ENCODE results near the gene ATF3.

Gene ATF3

GRCh38 chr1:212623603-212624002 is 15.0 kb downstream of the ATF3 start:
- Histone ChIP-seq H3K9me3 (ENCODE audit: low read length) (no peaks in the 10 kb centered on the region), H3K4me2 (ENCODE audit: low read length) (no peak overlapping the region), H3K79me2 (ENCODE audit: insufficient read depth, low read length) (no peaks in the 10 kb centered on the region), H2AFZ (ENCODE audit: low read length) (no peak overlapping the region), H3F3A (ENCODE audit: insufficient read depth, low read length) (no peaks in the 10 kb centered on the region), H3K36me3 (ENCODE audit: insufficient read depth, low read length) (no peaks in the 10 kb centered on the region), H3K27ac (ENCODE audit: low read depth, low read length, poor library complexity, severe bottlenecking) (no peak overlapping the region), H4K20me1 (ENCODE audit: insufficient read depth, low read length) (no peaks in the 10 kb centered on the region), H3K4me3 (ENCODE audit: low read depth, low read length, poor library complexity, severe bottlenecking) (no peak overlapping the region), H3K27me3 (ENCODE audit: insufficient read depth, low read length) (no peaks in the 10 kb centered on the region; the same call in 1 of the 2 replicates), H3K9ac (ENCODE audit: low read length) (no peak overlapping the region), H3K4me1 (ENCODE audit: insufficient read depth, low read length, severe bottlenecking) (no peaks in the 10 kb centered on the region), H3K9me2 (ENCODE audit: low read depth, low read length) (no peaks in the 10 kb centered on the region)
- no peak for TF ChIP-seq CTCF (IDR thresholded peaks at IDR 0.05; ENCODE audit: low read length)
- no peak for TF ChIP-seq EZH2 (IDR thresholded peaks at IDR 0.05; ENCODE audit: borderline replicate concordance, low read length)

GRCh38 chr1:212624976-212625501 is 16.5 kb downstream of the ATF3 start:
- H3K36me3 ChIP-seq (ENCODE audit: insufficient read depth, low read length), result no peaks in the 10 kb centered on the region
- no peak overlapping the region for H3K9ac ChIP-seq (ENCODE audit: low read length)
- no peak for TF ChIP-seq CTCF (IDR thresholded peaks at IDR 0.05; ENCODE audit: low read length)
- TF ChIP-seq EZH2 (IDR thresholded peaks at IDR 0.05; ENCODE audit: borderline replicate concordance, low read length), result no peak
- H3K27ac ChIP-seq (ENCODE audit: low read depth, low read length, poor library complexity, severe bottlenecking), result no peak overlapping the region
- H2AFZ ChIP-seq (ENCODE audit: low read length), result no peak overlapping the region
- no peaks in the 10 kb centered on the region for H3K9me3 ChIP-seq (ENCODE audit: low read length)
- H3K27me3 ChIP-seq (ENCODE audit: insufficient read depth, low read length), result no peaks in the 10 kb centered on the region; the same call in 1 of the 2 replicates
- no peak overlapping the region for H3K4me3 ChIP-seq (ENCODE audit: low read depth, low read length, poor library complexity, severe bottlenecking)
- no peaks in the 10 kb centered on the region for H3K4me1 ChIP-seq (ENCODE audit: insufficient read depth, low read length, severe bottlenecking)
- no peaks in the 10 kb centered on the region for H4K20me1 ChIP-seq (ENCODE audit: insufficient read depth, low read length)
- no peak overlapping the region for H3K4me2 ChIP-seq (ENCODE audit: low read length)
- H3F3A ChIP-seq (ENCODE audit: insufficient read depth, low read length), result no peaks in the 10 kb centered on the region
- H3K79me2 ChIP-seq (ENCODE audit: insufficient read depth, low read length), result no peaks in the 10 kb centered on the region
- no peaks in the 10 kb centered on the region for H3K9me2 ChIP-seq (ENCODE audit: low read depth, low read length)

GRCh38 chr1:212625781-212626450 is 17.4 kb downstream of the ATF3 start:
- no peaks in the 10 kb centered on the region for H3K9me3 ChIP-seq (ENCODE audit: low read length)
- H3K27me3 ChIP-seq (ENCODE audit: insufficient read depth, low read length), result no peaks in the 10 kb centered on the region; the same call in 1 of the 2 replicates
- no peaks in the 10 kb centered on the region for H4K20me1 ChIP-seq (ENCODE audit: insufficient read depth, low read length)
- H3K4me1 ChIP-seq (ENCODE audit: insufficient read depth, low read length, severe bottlenecking), result no peaks in the 10 kb centered on the region
- no peak overlapping the region for H3K4me3 ChIP-seq (ENCODE audit: low read depth, low read length, poor library complexity, severe bottlenecking)
- H3K9ac ChIP-seq (ENCODE audit: low read length), result no peak overlapping the region
- H3K9me2 ChIP-seq (ENCODE audit: low read depth, low read length), result no peaks in the 10 kb centered on the region
- H3K4me2 ChIP-seq (ENCODE audit: low read length), result no peak overlapping the region
- no peaks in the 10 kb centered on the region for H3F3A ChIP-seq (ENCODE audit: insufficient read depth, low read length)
- no peak overlapping the region for H3K27ac ChIP-seq (ENCODE audit: low read depth, low read length, poor library complexity, severe bottlenecking)
- TF ChIP-seq EZH2 (IDR thresholded peaks at IDR 0.05; ENCODE audit: borderline replicate concordance, low read length), result no peak
- TF ChIP-seq CTCF (IDR thresholded peaks at IDR 0.05; ENCODE audit: low read length), result no peak
- H3K36me3 ChIP-seq (ENCODE audit: insufficient read depth, low read length), result no peaks in the 10 kb centered on the region
- no peaks in the 10 kb centered on the region for H3K79me2 ChIP-seq (ENCODE audit: insufficient read depth, low read length)
- no peak overlapping the region for H2AFZ ChIP-seq (ENCODE audit: low read length)

Measured in OCI-LY1 (cell line).